HG03025 (cell line): ENCODE data around the gene ADAP1.

Source experiments
- ATAC-seq: cut with Tn5 transposase; IDR thresholded peaks from one replicate; pipeline ENCODE4 v1.9.1; 2021; ENCODE audit warnings: mild to moderate bottlenecking, moderate library complexity; ENCODE audit not compliant: unreplicated experiment, low FRiP score

ADAP1 gene

GRCh38 chr7:913736-914520, 40.6 kb downstream of the ADAP1 start:
- no peak for ATAC-seq

GRCh38 chr7:911791-912480, 42.5 kb downstream of the ADAP1 start:
- ATAC-seq: no peak

- ATAC-seq: no peak
Observed at GRCh38 chr7:910931-911431, 43.5 kb downstream of the ADAP1 start.

GRCh38 chr7:910441-910861, 44.0 kb downstream of the ADAP1 start:
- no peak for ATAC-seq

- no peak for ATAC-seq
Observed at GRCh38 chr7:909358-910329, 44.8 kb downstream of the ADAP1 start.

- peak; percentile 56 for ATAC-seq
Observed at GRCh38 chr7:908591-909357, 45.7 kb downstream of the ADAP1 start.

- no peak for ATAC-seq
Observed at GRCh38 chr7:908159-908581, 46.3 kb downstream of the ADAP1 start.

- ATAC-seq: no peak
Observed at GRCh38 chr7:907158-907980, 47.1 kb downstream of the ADAP1 start.

GRCh38 chr7:906776-907157, 47.7 kb downstream of the ADAP1 start:
- ATAC-seq: no peak

- no peak for ATAC-seq
Observed at GRCh38 chr7:904847-905246, 49.6 kb downstream of the ADAP1 start.

GRCh38 chr7:903921-904755, 50.3 kb downstream of the ADAP1 start:
- no peak for ATAC-seq

GRCh38 chr7:902996-903395, 51.5 kb downstream of the ADAP1 start:
- no peak for ATAC-seq

- ATAC-seq: no peak
Observed at GRCh38 chr7:901388-902154, 52.9 kb downstream of the ADAP1 start.

GRCh38 chr7:901041-901387, 53.5 kb downstream of the ADAP1 start:
- no peak for ATAC-seq

GRCh38 chr7:900331-901040, 54.0 kb downstream of the ADAP1 start:
- ATAC-seq: no peak

GRCh38 chr7:899806-900205, 54.7 kb downstream of the ADAP1 start:
- ATAC-seq: no peak
